ENCODE results near the gene PATZ1.

DNA sequence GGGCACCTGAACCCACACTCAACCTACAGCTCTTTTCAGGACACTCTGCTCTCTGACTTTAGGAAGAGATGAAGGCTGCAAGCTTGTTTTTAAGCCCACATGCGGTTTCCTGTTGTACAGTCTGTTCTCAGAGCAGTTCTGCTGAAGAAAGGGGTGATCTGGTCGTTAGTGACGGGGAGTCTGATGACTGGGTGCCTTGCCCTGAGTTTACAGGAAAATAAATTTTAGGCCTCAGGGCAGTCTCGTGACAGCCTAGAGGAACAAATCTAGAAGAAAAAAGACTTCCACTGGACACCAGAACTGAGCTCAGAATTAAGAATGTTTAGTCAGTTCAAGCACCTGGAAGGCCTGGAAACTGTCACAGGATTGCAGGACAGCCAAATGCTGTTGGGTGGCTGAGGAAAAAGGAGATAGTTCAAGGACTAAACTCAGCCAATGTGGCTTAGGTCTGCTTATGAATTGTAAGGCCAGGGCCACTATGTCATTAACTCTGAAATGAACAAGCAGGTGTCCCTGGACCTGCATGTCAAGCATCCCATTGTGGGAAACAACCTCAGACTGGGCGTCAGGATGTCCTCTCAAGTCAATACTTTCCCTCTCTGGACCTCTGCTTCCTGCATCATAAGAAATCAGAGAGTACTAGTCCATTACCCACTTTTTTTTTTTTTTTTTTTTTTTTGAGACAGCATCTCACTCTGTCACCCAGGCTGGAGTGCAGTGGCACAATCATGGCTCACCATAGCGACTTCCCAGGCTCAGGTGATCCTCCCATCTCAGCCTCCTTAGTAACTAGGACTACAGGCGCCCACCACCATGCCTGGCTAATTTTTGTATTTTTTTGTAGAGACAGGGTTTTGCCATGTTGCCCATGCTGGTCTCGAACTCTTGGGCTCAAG lies 59.5 kb downstream of the PATZ1 start:
- TF ChIP-seq EZH2phosphoT487 (IDR thresholded peaks at IDR 0.05; ENCODE audit: insufficient read depth, low read depth) (no peak), EZH2 (IDR thresholded peaks at IDR 0.05; ENCODE audit: insufficient read depth, poor library complexity, severe bottlenecking) (no peak)
